Osteoblast (primary cell): ENCODE results near the gene FCGBP. TPM values are rescaled to one million over a fixed set of nuclear protein-coding genes. Genes with fewer than 3 reads are reported as not detected.
A peak's percentile ranks its signal among the peaks of the same experiment; 100 is the strongest.

ENCODE experiments used
- DNase-seq: peaks from one replicate; pipeline ENCODE4 v3.0.0; 2011; ENCODE audit warnings: low spot score, mixed read lengths; ENCODE audit not compliant: insufficient read length; ENCODE audit errors: missing footprints
- H2AFZ ChIP-seq: 2 replicates; pipeline ENCODE4 v1.6.0; 2011; ENCODE audit warnings: mild to moderate bottlenecking, low read length
- H3K27ac ChIP-seq: 2 replicates; pipeline ENCODE4 v1.5.1; 2011; ENCODE audit warnings: mild to moderate bottlenecking, low read depth, low read length, moderate library complexity
- H3K27me3 ChIP-seq: 2 replicates; pipeline ENCODE4 v1.6.0; 2012; ENCODE audit warnings: mild to moderate bottlenecking, control low read depth, inconsistent platforms, low read length, moderate library complexity; ENCODE audit not compliant: insufficient read depth
- H3K36me3 ChIP-seq: 2 replicates; pipeline ENCODE4 v1.5.1; 2011; ENCODE audit warnings: mild to moderate bottlenecking, low read length, control low read depth, moderate library complexity; ENCODE audit not compliant: insufficient read depth
- H3K4me1 ChIP-seq: 2 replicates; pipeline ENCODE4 v1.5.1; 2011; ENCODE audit warnings: mild to moderate bottlenecking, low read length, control low read depth, moderate library complexity; ENCODE audit not compliant: insufficient read depth
- H3K4me2 ChIP-seq: 2 replicates; pipeline ENCODE4 v1.6.0; 2011; ENCODE audit warnings: mild to moderate bottlenecking, low read length; ENCODE audit not compliant: insufficient read depth
- H3K4me3 ChIP-seq: fragments of 200-600 bp; sonication (generic); 3 replicates; pipeline ENCODE4 v1.5.1; 2012; ENCODE audit warnings: mild to moderate bottlenecking, low read length, inconsistent platforms; ENCODE audit not compliant: insufficient read depth
- H3K79me2 ChIP-seq: 2 replicates; pipeline ENCODE4 v1.6.0; 2012; ENCODE audit warnings: mild to moderate bottlenecking, low read length, control low read depth, inconsistent platforms; ENCODE audit not compliant: insufficient read depth
- H3K9me3 ChIP-seq: 2 replicates; pipeline ENCODE4 v1.5.1; 2011; ENCODE audit warnings: low read depth, low read length, control low read depth
- H4K20me1 ChIP-seq: 2 replicates; pipeline ENCODE4 v1.6.0; 2012; ENCODE audit warnings: mild to moderate bottlenecking, low read length, control low read depth; ENCODE audit not compliant: insufficient read depth
- CTCF ChIP-seq: IDR thresholded peaks from 2 replicates; pipeline ENCODE4 v1.5.1; 2011; ENCODE audit warnings: mild to moderate bottlenecking, low read depth, low read length, moderate library complexity; ENCODE audit errors: extremely low read depth
- total RNA-seq: library from RNA; depleted of rRNA; stranded (reverse); fragments of >200 nt; gene quantifications from 2 replicates; pipeline ENCODE4 v1.2.3, GENCODE V29; 2012

The FCGBP gene
- total RNA-seq, 1 donor: under 0.01 TPM

- H2AFZ ChIP-seq: no peak overlapping the region
- no peaks in the 10 kb centered on the region for H3K79me2 ChIP-seq
- no peaks in the 10 kb centered on the region for H3K4me1 ChIP-seq
- DNase-seq: peak; percentile 71
- H3K27ac ChIP-seq: no peak overlapping the region
- H3K9me3 ChIP-seq: no peaks in the 10 kb centered on the region
- no peaks in the 10 kb centered on the region for H3K27me3 ChIP-seq
- H3K36me3 ChIP-seq: no peaks in the 10 kb centered on the region
- H3K4me2 ChIP-seq: no peak overlapping the region
- no peak overlapping the region for H3K4me3 ChIP-seq
- H4K20me1 ChIP-seq: no peaks in the 10 kb centered on the region
- TF ChIP-seq CTCF: no peak
These were observed 18.2 kb downstream of the FCGBP start for GRCh38 chr19:39916236-39916635.

- Histone ChIP-seq H3K4me2 (no peak overlapping the region), H3K27me3 (no peaks in the 10 kb centered on the region), H3K27ac (no peak overlapping the region), H4K20me1 (no peaks in the 10 kb centered on the region), H3K36me3 (no peaks in the 10 kb centered on the region), H3K79me2 (no peaks in the 10 kb centered on the region), H3K4me3 (no peak overlapping the region), H3K4me1 (no peaks in the 10 kb centered on the region), H2AFZ (no peak overlapping the region), H3K9me3 (no peaks in the 10 kb centered on the region)
- TF ChIP-seq CTCF: no peak
- no peak for DNase-seq
These were observed 18.6 kb downstream of the FCGBP start for GRCh38 chr19:39915848-39916215.

- Histone ChIP-seq H3K4me1 (no peaks in the 10 kb centered on the region), H3K27ac (no peak overlapping the region), H4K20me1 (no peaks in the 10 kb centered on the region), H3K4me2 (no peak overlapping the region), H3K36me3 (no peaks in the 10 kb centered on the region), H3K79me2 (no peaks in the 10 kb centered on the region), H3K4me3 (no peak overlapping the region), H3K27me3 (no peaks in the 10 kb centered on the region), H2AFZ (no peak overlapping the region), H3K9me3 (no peaks in the 10 kb centered on the region)
- no peak for TF ChIP-seq CTCF
- peak; percentile 53 for DNase-seq
These were observed 19.2 kb downstream of the FCGBP start for GRCh38 chr19:39915101-39915847.

GRCh38 chr19:39913682-39914333 is 20.6 kb downstream of the FCGBP start:
- Histone ChIP-seq H3K27ac (no peak overlapping the region), H3K4me2 (no peak overlapping the region)
- no peak for TF ChIP-seq CTCF

More at GRCh38 chr19:39913682-39914333, 20.6 kb downstream of the FCGBP start:
- no peak overlapping the region for H2AFZ ChIP-seq
- no peaks in the 10 kb centered on the region for H3K4me1 ChIP-seq
- H3K9me3 ChIP-seq: no peaks in the 10 kb centered on the region
- H3K27me3 ChIP-seq: no peaks in the 10 kb centered on the region
- no peaks in the 10 kb centered on the region for H3K36me3 ChIP-seq
- H4K20me1 ChIP-seq: no peaks in the 10 kb centered on the region
- H3K4me3 ChIP-seq: no peak overlapping the region
- no peaks in the 10 kb centered on the region for H3K79me2 ChIP-seq
- peak; percentile 66 for DNase-seq
